Astrocyte of the spinal cord (primary cell): ENCODE data around the gene PLEKHH1.
A peak's percentile ranks its signal among the peaks of the same experiment; 100 is the strongest.

Source experiments
- DNase-seq: peaks from one replicate; pipeline ENCODE4 v3.0.0; 2011; ENCODE audit warnings: low read depth, low spot score
- H3K4me3 ChIP-seq: 2 replicates; pipeline ENCODE4 v1.5.1; 2011; ENCODE audit warnings: low read depth, mild to moderate bottlenecking, low read length, moderate library complexity
- in situ Hi-C: cut with HindIII; loops from 2 replicates; pipeline ENCODE4 v1.10.0; 2017; ENCODE audit warnings: low sequenced_read_pairs
- TF ChIP-seq, protein P1 (sequence below): IDR thresholded peaks from 2 replicates; pipeline ENCODE4 v1.5.1; 2012; ENCODE audit warnings: low read depth, mild to moderate bottlenecking, low read length, inconsistent platforms

The PLEKHH1 gene

GRCh38 chr14:67508956-67509355 is 24.1 kb upstream of the PLEKHH1 start:
- in situ Hi-C loops, result no loop called here
- no peak overlapping the region for H3K4me3 ChIP-seq
- DNase-seq, result no peak
- TF ChIP-seq, protein P1, sequence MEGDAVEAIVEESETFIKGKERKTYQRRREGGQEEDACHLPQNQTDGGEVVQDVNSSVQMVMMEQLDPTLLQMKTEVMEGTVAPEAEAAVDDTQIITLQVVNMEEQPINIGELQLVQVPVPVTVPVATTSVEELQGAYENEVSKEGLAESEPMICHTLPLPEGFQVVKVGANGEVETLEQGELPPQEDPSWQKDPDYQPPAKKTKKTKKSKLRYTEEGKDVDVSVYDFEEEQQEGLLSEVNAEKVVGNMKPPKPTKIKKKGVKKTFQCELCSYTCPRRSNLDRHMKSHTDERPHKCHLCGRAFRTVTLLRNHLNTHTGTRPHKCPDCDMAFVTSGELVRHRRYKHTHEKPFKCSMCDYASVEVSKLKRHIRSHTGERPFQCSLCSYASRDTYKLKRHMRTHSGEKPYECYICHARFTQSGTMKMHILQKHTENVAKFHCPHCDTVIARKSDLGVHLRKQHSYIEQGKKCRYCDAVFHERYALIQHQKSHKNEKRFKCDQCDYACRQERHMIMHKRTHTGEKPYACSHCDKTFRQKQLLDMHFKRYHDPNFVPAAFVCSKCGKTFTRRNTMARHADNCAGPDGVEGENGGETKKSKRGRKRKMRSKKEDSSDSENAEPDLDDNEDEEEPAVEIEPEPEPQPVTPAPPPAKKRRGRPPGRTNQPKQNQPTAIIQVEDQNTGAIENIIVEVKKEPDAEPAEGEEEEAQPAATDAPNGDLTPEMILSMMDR, result no peak

DNA sequence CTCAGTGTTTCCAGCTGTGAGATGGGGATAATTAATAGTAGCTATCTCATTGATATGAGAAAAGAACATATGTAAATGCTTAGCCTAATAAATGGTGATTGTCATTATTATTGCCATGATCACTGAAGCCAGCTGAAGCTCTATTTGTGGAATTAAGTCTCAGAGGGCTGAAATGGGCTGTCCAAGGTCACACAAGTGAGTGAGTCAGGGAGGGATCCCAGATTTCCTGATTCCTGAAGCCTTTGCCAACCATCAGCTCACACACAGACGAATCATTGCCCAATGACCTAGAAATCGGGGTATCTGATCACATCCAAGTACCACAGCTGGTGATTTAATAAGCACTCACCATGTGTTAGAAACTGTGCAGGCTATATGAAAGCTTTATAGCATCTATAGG is 23.0 kb upstream of the PLEKHH1 start:
- in situ Hi-C loops, result no loop called here
- TF ChIP-seq, protein P1, result no peak
- no peak for DNase-seq
- H3K4me3 ChIP-seq, result no peak overlapping the region

- in situ Hi-C loops, result no loop called here
Measured at GRCh38 chr14:67510836-67511235, 22.3 kb upstream of the PLEKHH1 start.

DNA sequence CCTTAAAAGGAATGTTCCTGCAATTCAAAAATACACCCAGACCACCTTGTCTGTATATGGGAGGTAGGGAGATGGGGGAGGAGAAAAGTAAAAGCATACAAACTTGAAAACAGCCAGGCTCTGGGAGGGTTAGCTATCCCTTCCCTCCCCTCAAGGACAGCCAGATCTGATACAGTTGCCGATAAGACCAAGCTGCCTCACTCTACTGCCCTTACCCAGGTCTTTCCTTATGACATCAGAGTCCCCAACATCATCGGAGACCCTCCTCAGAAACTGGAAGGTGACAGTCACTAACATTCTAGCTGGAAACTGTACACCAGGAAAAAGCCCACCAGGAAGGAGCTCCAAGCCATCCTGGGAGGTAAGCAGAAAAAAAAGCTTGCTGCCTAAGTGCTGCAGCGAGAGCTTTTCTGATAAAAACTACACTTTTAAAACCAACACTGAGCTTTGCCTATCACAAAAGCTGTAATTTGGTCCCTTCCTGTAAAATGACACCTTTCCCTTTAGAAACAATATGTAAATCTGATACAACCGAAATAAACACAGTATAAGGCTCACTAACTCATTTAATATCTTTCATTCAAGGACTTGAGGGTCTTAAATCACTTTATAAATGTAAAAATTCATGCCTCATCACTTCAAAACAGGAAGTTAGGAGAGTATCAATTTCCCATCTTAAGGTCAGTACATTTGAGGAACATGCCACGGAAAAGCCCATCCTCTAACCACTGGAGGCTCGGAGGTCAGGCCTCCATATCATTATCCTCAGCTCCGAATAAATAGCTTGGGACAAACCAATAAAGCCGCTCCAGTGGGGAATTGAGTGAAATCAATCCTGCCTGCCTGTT is 20.4 kb upstream of the PLEKHH1 start:
- TF ChIP-seq, protein P1, result no peak
- DNase-seq, result no peak
- H3K4me3 ChIP-seq, result no peak overlapping the region
- in situ Hi-C loops, result no loop called here

More at GRCh38 chr14:67510836-67511235, 22.3 kb upstream of the PLEKHH1 start:
- TF ChIP-seq, protein P1, result no peak
- no peak overlapping the region for H3K4me3 ChIP-seq
- no peak for DNase-seq

DNA sequence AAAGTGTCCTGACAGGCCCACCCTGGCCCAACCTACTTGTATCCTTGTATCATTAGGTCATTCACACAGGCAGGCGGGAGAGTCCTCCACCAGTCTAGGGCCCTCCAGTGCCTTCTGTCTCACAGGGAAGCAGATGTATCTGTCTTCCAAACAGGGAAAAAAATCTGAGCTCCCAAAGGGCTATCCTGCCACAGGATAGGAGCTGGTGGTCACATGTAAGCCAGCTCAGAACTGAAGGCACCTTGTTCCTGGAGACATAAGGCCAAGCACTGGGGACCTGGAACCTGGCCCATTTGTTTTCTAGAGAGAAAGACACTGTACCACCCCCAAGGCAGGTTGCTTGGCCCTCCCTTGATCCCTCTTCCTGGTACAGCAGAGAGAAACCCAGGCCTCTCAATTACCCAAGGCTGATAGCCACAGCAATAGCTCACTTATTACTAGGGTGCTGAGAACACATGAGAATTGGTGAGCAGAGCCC is 19.4 kb upstream of the PLEKHH1 start:
- H3K4me3 ChIP-seq, result no peak overlapping the region
- in situ Hi-C loops, result no loop called here

GRCh38 chr14:67514203-67514607 is 18.9 kb upstream of the PLEKHH1 start:
- in situ Hi-C loops, result no loop called here
- peak overlapping the region; percentile 56 for H3K4me3 ChIP-seq
- TF ChIP-seq, protein P1, result no peak
- no peak for DNase-seq

More for the DNA sequence above, 19.4 kb upstream of the PLEKHH1 start:
- no peak for DNase-seq
- TF ChIP-seq, protein P1, result no peak
